ENCODE results near the gene TM7SF2. TPM values are rescaled to one million over a fixed set of nuclear protein-coding genes. Genes with fewer than 3 reads are reported as not detected.
"Not testable (repeated sequence)": the region's sequence is repeated elsewhere in the genome, so short reads cannot be mapped to it uniquely, and the experiment has no call there.

The TM7SF2 gene
- total and polyA plus RNA-seq, 2 donors (not counting 1 experiment from before 2014, with no cell fraction given) = 23.9 to 28.5 TPM

DNA sequence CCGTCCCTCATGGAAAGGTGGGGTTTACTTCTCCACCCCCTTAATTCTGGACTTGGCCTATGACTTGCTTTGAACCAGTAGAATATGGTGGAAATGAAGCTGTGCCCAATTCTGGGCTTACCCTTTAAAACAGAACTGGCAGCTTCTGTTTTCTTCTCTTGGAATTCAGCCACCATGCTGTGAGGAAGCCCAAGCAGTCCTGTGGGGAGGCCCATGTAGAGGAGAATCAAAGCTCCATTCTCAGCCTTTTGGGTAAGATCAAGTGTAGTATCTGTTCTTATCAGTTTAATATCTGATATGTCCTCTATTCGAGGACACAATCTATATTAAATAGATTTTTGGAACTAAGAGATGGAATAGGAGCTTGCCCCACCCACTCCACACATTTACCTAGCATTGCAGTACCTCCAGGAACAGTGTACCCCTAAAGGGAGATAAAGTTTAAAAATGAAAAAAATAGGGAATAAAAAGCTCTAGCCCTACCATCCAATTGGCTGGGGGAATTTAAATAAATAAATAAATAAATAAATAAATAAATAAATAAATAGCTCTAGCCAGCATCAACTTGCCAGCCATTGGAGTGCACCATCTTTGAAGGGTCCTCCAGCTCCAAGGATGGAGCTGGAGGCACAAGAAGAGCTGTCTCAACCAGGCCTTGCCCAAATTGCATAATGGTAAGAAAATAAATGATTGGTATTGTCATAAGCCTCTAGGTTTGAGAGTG is 35.8 kb downstream of the TM7SF2 start:
- ChIA-PET POLR2A (interaction anchor here (0.6 kb wide), 1 partner anchor 399 kb away, joined by 4 read pairs; no protein-coding TSS in a partner anchor), CTCF (interaction anchor here (0.8 kb wide), 1 partner anchor 32 kb away, joined by 3 read pairs; no protein-coding TSS in a partner anchor)
- peaks cover 37% of the 10 kb centered on the region for H3K4me1 Mint-ChIP-seq
- no peak overlapping the region for H2AFZ ChIP-seq (ENCODE audit: insufficient read depth, low read depth, low read length, poor library complexity, severe bottlenecking)
- no peak overlapping the region for H3K27ac ChIP-seq (ENCODE audit: low read length in 2 of 2)
- H3K9ac ChIP-seq (ENCODE audit: low read length) = no peak overlapping the region
- intact Hi-C loops (cut with micrococcal nuclease) = no loop called here
- H3K27me3 ChIP-seq (replicated peaks in 1 of 4; ENCODE audit: control extremely low read depth in 1 of 4, control insufficient read depth in 3 of 4, insufficient read depth in 4 of 4, low read length in 3 of 4) = no peaks in the 10 kb centered on the region
- no peak for DNase-seq
- no peaks in the 10 kb centered on the region for H3K9me3 Mint-ChIP-seq (ENCODE audit: insufficient read depth)
- no peak for TF ChIP-seq EZH2 (IDR thresholded peaks at IDR 0.05; ENCODE audit: borderline replicate concordance, insufficient read depth, low read depth, low read length, poor library complexity, severe bottlenecking)
- TF ChIP-seq, protein P1, sequence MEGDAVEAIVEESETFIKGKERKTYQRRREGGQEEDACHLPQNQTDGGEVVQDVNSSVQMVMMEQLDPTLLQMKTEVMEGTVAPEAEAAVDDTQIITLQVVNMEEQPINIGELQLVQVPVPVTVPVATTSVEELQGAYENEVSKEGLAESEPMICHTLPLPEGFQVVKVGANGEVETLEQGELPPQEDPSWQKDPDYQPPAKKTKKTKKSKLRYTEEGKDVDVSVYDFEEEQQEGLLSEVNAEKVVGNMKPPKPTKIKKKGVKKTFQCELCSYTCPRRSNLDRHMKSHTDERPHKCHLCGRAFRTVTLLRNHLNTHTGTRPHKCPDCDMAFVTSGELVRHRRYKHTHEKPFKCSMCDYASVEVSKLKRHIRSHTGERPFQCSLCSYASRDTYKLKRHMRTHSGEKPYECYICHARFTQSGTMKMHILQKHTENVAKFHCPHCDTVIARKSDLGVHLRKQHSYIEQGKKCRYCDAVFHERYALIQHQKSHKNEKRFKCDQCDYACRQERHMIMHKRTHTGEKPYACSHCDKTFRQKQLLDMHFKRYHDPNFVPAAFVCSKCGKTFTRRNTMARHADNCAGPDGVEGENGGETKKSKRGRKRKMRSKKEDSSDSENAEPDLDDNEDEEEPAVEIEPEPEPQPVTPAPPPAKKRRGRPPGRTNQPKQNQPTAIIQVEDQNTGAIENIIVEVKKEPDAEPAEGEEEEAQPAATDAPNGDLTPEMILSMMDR (IDR thresholded peaks at IDR 0.05) = no peak
- peaks cover 23 to 28% of the 10 kb centered on the region in 2 donors for H3K4me1 ChIP-seq (ENCODE audit: control insufficient read depth in 2 of 2, insufficient read depth in 2 of 2, low read length in 2 of 2)
- H3K9me3 ChIP-seq (ENCODE audit: control extremely low read depth in 1 of 3, control insufficient read depth in 2 of 3, insufficient read depth in 1 of 3, low read length in 2 of 3) = no peaks in the 10 kb centered on the region
- H3K4me3 ChIP-seq (ENCODE audit: control extremely low read depth in 1 of 5, extremely low read depth in 1 of 5, insufficient read depth in 1 of 5, low read depth in 2 of 5, low read length in 4 of 5) = no peak overlapping the region
- H3K4me2 ChIP-seq (replicated peaks; ENCODE audit: low read depth, low read length, poor library complexity, severe bottlenecking) = no peak overlapping the region
- no peaks in the 10 kb centered on the region for H3K27me3 Mint-ChIP-seq
- H4K20me1 ChIP-seq (ENCODE audit: control insufficient read depth, insufficient read depth, low read length, poor library complexity, severe bottlenecking) = no peaks in the 10 kb centered on the region
- no peak overlapping the region for H3K4me3 Mint-ChIP-seq
- no CpG with 5 or more reads among the region's 2 CpGs for WGBS (ENCODE audit: insufficient coverage)
- H3K79me2 ChIP-seq (ENCODE audit: control insufficient read depth, insufficient read depth, low read length) = no peaks in the 10 kb centered on the region
- H3K27ac Mint-ChIP-seq = no peak overlapping the region
- H3K36me3 ChIP-seq (replicated peaks in 1 of 2; ENCODE audit: control extremely low read depth in 1 of 2, control insufficient read depth in 1 of 2, extremely low read depth in 1 of 2, insufficient read depth in 2 of 2, low read length in 1 of 2) = no peaks in the 10 kb centered on the region
- no peak for ATAC-seq (ENCODE audit: low read depth)

DNA sequence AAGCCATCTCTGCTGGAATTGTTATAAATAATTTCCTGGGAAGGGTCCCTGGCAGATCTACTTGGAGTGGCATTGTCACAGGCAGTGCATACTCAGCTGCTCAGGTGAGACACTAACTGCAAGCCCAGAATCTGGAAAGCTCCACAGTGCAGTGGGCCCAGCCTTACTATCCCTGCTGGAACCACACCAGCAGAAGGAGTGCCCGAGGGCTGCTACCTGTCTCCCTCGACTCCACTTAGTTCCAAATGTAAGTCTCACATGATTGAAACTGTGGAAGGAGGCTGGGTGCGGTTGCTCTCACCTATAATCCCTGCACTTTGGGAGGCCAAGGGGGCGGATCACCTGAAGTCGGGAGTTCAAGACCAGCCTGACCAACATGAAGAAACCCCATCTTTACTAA is 37.0 kb downstream of the TM7SF2 start:
- CTCF ChIA-PET = no interaction called here
- peaks cover 23 to 27% of the 10 kb centered on the region in 2 donors for H3K4me1 ChIP-seq (ENCODE audit: control insufficient read depth in 2 of 2, insufficient read depth in 2 of 2, low read length in 2 of 2)
- no peak overlapping the region for H2AFZ ChIP-seq (ENCODE audit: insufficient read depth, low read depth, low read length, poor library complexity, severe bottlenecking)
- H3K4me3 ChIP-seq (ENCODE audit: control extremely low read depth in 1 of 5, extremely low read depth in 1 of 5, insufficient read depth in 1 of 5, low read depth in 2 of 5, low read length in 4 of 5) = no peak overlapping the region
- Mint-ChIP-seq H3K27ac (no peak overlapping the region), H3K9me3 (ENCODE audit: insufficient read depth) (no peaks in the 10 kb centered on the region), H3K4me3 (no peak overlapping the region), H3K27me3 (no peaks in the 10 kb centered on the region), H3K4me1 (peaks cover 41% of the 10 kb centered on the region)
- DNase-seq = no peak
- ATAC-seq (ENCODE audit: low read depth) = no peak
- no peaks in the 10 kb centered on the region for H4K20me1 ChIP-seq (ENCODE audit: control insufficient read depth, insufficient read depth, low read length, poor library complexity, severe bottlenecking)
- POLR2A ChIA-PET = interaction anchor here (0.7 kb wide), 1 partner anchor 366 kb away, joined by 3 read pairs; no protein-coding TSS in a partner anchor
- H3K9ac ChIP-seq (ENCODE audit: low read length) = no peak overlapping the region
- 97% methylated on average over 5 of the region's 5 CpGs for WGBS (ENCODE audit: insufficient coverage)
- no peak overlapping the region for H3K27ac ChIP-seq (ENCODE audit: low read length in 2 of 2)
- H3K27me3 ChIP-seq (replicated peaks in 1 of 4; ENCODE audit: control extremely low read depth in 1 of 4, control insufficient read depth in 3 of 4, insufficient read depth in 4 of 4, low read length in 3 of 4) = no peaks in the 10 kb centered on the region
- no peak overlapping the region for H3K4me2 ChIP-seq (replicated peaks; ENCODE audit: low read depth, low read length, poor library complexity, severe bottlenecking)
- intact Hi-C loops (cut with micrococcal nuclease) = no loop called here
- H3K9me3 ChIP-seq (ENCODE audit: control extremely low read depth in 1 of 3, control insufficient read depth in 2 of 3, insufficient read depth in 1 of 3, low read length in 2 of 3) = no peaks in the 10 kb centered on the region
- no peaks in the 10 kb centered on the region for H3K36me3 ChIP-seq (replicated peaks in 1 of 2; ENCODE audit: control extremely low read depth in 1 of 2, control insufficient read depth in 1 of 2, extremely low read depth in 1 of 2, insufficient read depth in 2 of 2, low read length in 1 of 2)
- TF ChIP-seq EZH2 (IDR thresholded peaks at IDR 0.05; ENCODE audit: borderline replicate concordance, insufficient read depth, low read depth, low read length, poor library complexity, severe bottlenecking) = no peak
- TF ChIP-seq, protein P1 (IDR thresholded peaks at IDR 0.05) = no peak
- no peaks in the 10 kb centered on the region for H3K79me2 ChIP-seq (ENCODE audit: control insufficient read depth, insufficient read depth, low read length)

DNA sequence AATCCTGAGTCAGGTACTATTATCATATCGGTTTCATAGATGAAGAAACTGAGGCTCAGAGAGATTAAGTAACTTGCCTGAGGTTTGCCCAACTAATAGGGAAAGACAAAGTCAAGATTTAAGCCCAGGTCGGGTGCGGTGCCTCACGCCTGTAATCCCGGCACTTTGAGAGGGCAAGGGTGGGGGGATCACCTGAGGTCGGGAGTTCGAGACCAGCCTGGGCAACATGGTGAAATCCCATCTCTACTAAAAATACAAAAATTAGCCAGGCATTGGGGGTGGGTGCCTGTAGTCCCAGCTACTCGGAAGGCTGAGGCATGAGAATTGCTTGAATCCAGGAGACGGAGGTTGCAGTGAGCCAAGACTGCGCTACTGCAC is 38.4 kb downstream of the TM7SF2 start:
- H3K9me3 ChIP-seq (ENCODE audit: control extremely low read depth in 1 of 3, control insufficient read depth in 2 of 3, insufficient read depth in 1 of 3, low read length in 2 of 3); H3K27ac Mint-ChIP-seq; ATAC-seq (ENCODE audit: low read depth); DNase-seq; H3K79me2 ChIP-seq (ENCODE audit: control insufficient read depth, insufficient read depth, low read length); H3K36me3 ChIP-seq (replicated peaks in 1 of 2; ENCODE audit: control extremely low read depth in 1 of 2, control insufficient read depth in 1 of 2, extremely low read depth in 1 of 2, insufficient read depth in 2 of 2, low read length in 1 of 2); H3K27me3 Mint-ChIP-seq; H3K4me2 ChIP-seq (replicated peaks; ENCODE audit: low read depth, low read length, poor library complexity, severe bottlenecking); H3K27ac ChIP-seq (ENCODE audit: low read length in 2 of 2); H3K27me3 ChIP-seq (replicated peaks in 1 of 4; ENCODE audit: control extremely low read depth in 1 of 4, control insufficient read depth in 3 of 4, insufficient read depth in 4 of 4, low read length in 3 of 4); intact Hi-C loops (cut with micrococcal nuclease); POLR2A ChIA-PET; H3K4me3 ChIP-seq (ENCODE audit: control extremely low read depth in 1 of 5, extremely low read depth in 1 of 5, insufficient read depth in 1 of 5, low read depth in 2 of 5, low read length in 4 of 5); H4K20me1 ChIP-seq (ENCODE audit: control insufficient read depth, insufficient read depth, low read length, poor library complexity, severe bottlenecking); H2AFZ ChIP-seq (ENCODE audit: insufficient read depth, low read depth, low read length, poor library complexity, severe bottlenecking); H3K9me3 Mint-ChIP-seq (ENCODE audit: insufficient read depth); H3K9ac ChIP-seq (ENCODE audit: low read length); H3K4me3 Mint-ChIP-seq: not testable (repeated sequence)
- CTCF ChIA-PET = interaction anchor here (0.7 kb wide), 1 partner anchor 15 kb away, joined by 3 read pairs; no protein-coding TSS in a partner anchor
- peaks cover 40% of the 10 kb centered on the region for H3K4me1 Mint-ChIP-seq
- H3K4me1 ChIP-seq (ENCODE audit: control insufficient read depth in 2 of 2, insufficient read depth in 2 of 2, low read length in 2 of 2) = peaks cover 23 to 27% of the 10 kb centered on the region in 2 donors
- 86% methylated on average over 3 of the region's 10 CpGs for WGBS (ENCODE audit: insufficient coverage)
